IMR-90 (cell line): ENCODE results near the gene ZNF430. TPM values are rescaled to one million over a fixed set of nuclear protein-coding genes. Genes with fewer than 3 reads are reported as not detected.

Experiments used
- ATAC-seq: fragments of 200-7000 bp; cut with Tn5 transposase; 2 replicates; pipeline ENCODE4 v1.9.1; 2020; ENCODE audit warnings: low read depth, mild to moderate bottlenecking, moderate library complexity
- BruUV-seq: library from RNA; stranded (reverse); fragments of 400-500 nt; replicated peaks from 2 replicates; lab custom pipeline; 2021; lab: Mats Ljungman, UMichigan
- CTCF ChIA-PET: fragments of 300-600 bp; formaldehyde crosslinking; extraction: SDS; loops from one replicate; lab custom pipeline; 2021; ENCODE audit warnings: antibody characterized with exemption; lab: Yijun Ruan, JAX
- POLR2A ChIA-PET: fragments of 300-600 bp; sonication (Branson Sonifier 250); formaldehyde crosslinking; loops from one replicate; lab custom pipeline; 2022; ENCODE audit warnings: antibody characterized with exemption; ENCODE audit not compliant: unreplicated experiment; lab: Charles Lee
- DNase-seq: peaks from one replicate; pipeline ENCODE4 v3.0.0; 2013
- H2AFZ ChIP-seq: replicated peaks from 2 replicates; pipeline ENCODE3; 2013; ENCODE audit warnings: low read length, mild to moderate bottlenecking; ENCODE audit not compliant: poor library complexity
- H2AK5ac ChIP-seq: 2 replicates; pipeline ENCODE4 v1.6.1; 2013; ENCODE audit warnings: low read depth, low read length, inconsistent platforms
- H2AK9ac ChIP-seq: replicated peaks from 2 replicates; pipeline ENCODE3; 2013; ENCODE audit warnings: mild to moderate bottlenecking, low read depth, low read length, moderate library complexity; ENCODE audit not compliant: poor library complexity
- H2BK120ac ChIP-seq: 2 replicates; pipeline ENCODE4 v1.6.1; 2013; ENCODE audit warnings: low read depth, low read length, inconsistent platforms
- H2BK15ac ChIP-seq: 3 replicates; pipeline ENCODE4 v1.6.1; 2013; ENCODE audit warnings: low read depth, low read length, inconsistent platforms
- H2BK20ac ChIP-seq: 2 replicates; pipeline ENCODE4 v1.6.1; 2013; ENCODE audit warnings: low read depth, mild to moderate bottlenecking, inconsistent platforms, low read length, moderate library complexity
- H2BK5ac ChIP-seq: 2 replicates; pipeline ENCODE4 v1.6.1; 2013; ENCODE audit warnings: mild to moderate bottlenecking, low read depth, low read length, inconsistent platforms; ENCODE audit not compliant: poor library complexity, severe bottlenecking
- H3K14ac ChIP-seq: replicated peaks from 2 replicates; pipeline ENCODE4 v1.6.1; 2013; ENCODE audit warnings: low read depth, low read length, inconsistent platforms
- H3K18ac ChIP-seq: 2 replicates; pipeline ENCODE4 v1.6.1; 2013; ENCODE audit warnings: low read depth, low read length, control low read depth
- H3K23ac ChIP-seq: 2 replicates; pipeline ENCODE4 v1.6.1; 2013; ENCODE audit warnings: low read depth, low read length, inconsistent platforms
- H3K27ac ChIP-seq: 2 replicates; pipeline ENCODE4 v1.5.1; 2013; ENCODE audit warnings: mild to moderate bottlenecking, control low read depth, low read length; ENCODE audit not compliant: insufficient read depth
- H3K27me3 ChIP-seq: 2 replicates; pipeline ENCODE4 v1.6.1; 2013; ENCODE audit warnings: low read length; ENCODE audit not compliant: control insufficient read depth, insufficient read depth
- H3K36me3 ChIP-seq: 2 replicates; pipeline ENCODE4 v1.6.1; 2013; ENCODE audit warnings: low read length, mixed read lengths; ENCODE audit not compliant: control insufficient read depth, insufficient read depth
- H3K4ac ChIP-seq: 2 replicates; pipeline ENCODE4 v1.6.1; 2013; ENCODE audit warnings: low read depth, low read length, inconsistent platforms
- H3K4me1 ChIP-seq: 2 replicates; pipeline ENCODE4 v1.6.1; 2013; ENCODE audit warnings: low read length, mixed read lengths; ENCODE audit not compliant: control insufficient read depth, insufficient read depth
- H3K4me2 ChIP-seq: 2 replicates; pipeline ENCODE4 v1.6.1; 2013; ENCODE audit warnings: low read depth, mild to moderate bottlenecking, control low read depth, low read length, moderate library complexity
- H3K4me3 ChIP-seq: 2 replicates; pipeline ENCODE4 v1.5.1; 2013; ENCODE audit warnings: low read depth, mild to moderate bottlenecking, control low read depth, low read length, moderate library complexity; ENCODE audit not compliant: insufficient read depth
- H3K56ac ChIP-seq: 2 replicates; pipeline ENCODE4 v1.6.1; 2013; ENCODE audit warnings: low read length, inconsistent platforms; ENCODE audit not compliant: insufficient read depth; ENCODE audit errors: extremely low read depth
- H3K79me1 ChIP-seq, 2 experiments: 2 replicates each; pipeline ENCODE4 v1.6.1; 2013; ENCODE audit warnings: low read length in 2 of 2, inconsistent platforms in 1 of 2, low read depth in 1 of 2
- H3K9ac ChIP-seq: 2 replicates; pipeline ENCODE4 v1.6.1; 2013; ENCODE audit warnings: low read depth, low read length, control low read depth
- H3K9me1 ChIP-seq: 2 replicates; pipeline ENCODE4 v1.6.1; 2013; ENCODE audit warnings: low read length, inconsistent platforms; ENCODE audit not compliant: insufficient read depth
- H3K9me3 ChIP-seq: 2 replicates; pipeline ENCODE4 v1.6.1; 2013; ENCODE audit warnings: low read length; ENCODE audit not compliant: control insufficient read depth, insufficient read depth
- H4K20me1 ChIP-seq: 2 replicates; pipeline ENCODE4 v1.6.1; 2013; ENCODE audit warnings: low read length, inconsistent platforms; ENCODE audit not compliant: insufficient read depth
- H4K5ac ChIP-seq: 2 replicates; pipeline ENCODE4 v1.6.1; 2013; ENCODE audit warnings: mild to moderate bottlenecking, low read depth, low read length, control low read depth
- H4K8ac ChIP-seq, 2 experiments: 2 replicates each; pipeline ENCODE4 v1.6.1; 2013; ENCODE audit warnings: low read depth in 2 of 2, low read length in 2 of 2, control low read depth in 1 of 2, inconsistent platforms in 1 of 2
- H4K91ac ChIP-seq: 2 replicates; pipeline ENCODE4 v1.6.1; 2013; ENCODE audit warnings: low read depth, low read length, inconsistent platforms; ENCODE audit not compliant: insufficient read depth
- CEBPB ChIP-seq: IDR thresholded peaks from 2 replicates; pipeline ENCODE4 v1.6.1; 2012; ENCODE audit warnings: low read depth, low read length, improper control_type of control experiment
- MAFK ChIP-seq: IDR thresholded peaks from 2 replicates; pipeline ENCODE4 v1.6.1; 2012; ENCODE audit warnings: low read depth, low read length, improper control_type of control experiment
- NFE2L2 ChIP-seq: fragments of 150-350 bp; IDR thresholded peaks from 2 replicates; pipeline ENCODE4 v1.6.1; 2016; ENCODE audit warnings: low read depth, mild to moderate bottlenecking, low read length
- WGBS, 2 experiments: methylation state at CpG; one replicate each; pipeline versions ENCODE4 v1.1.5 to v1.1.7; 2013; ENCODE audit warnings: missing lambda C conversion rate in 2 of 2; ENCODE audit not compliant: insufficient read length in 1 of 2; ENCODE audit errors: extremely low coverage in 2 of 2; 5-methylcytosine and 5-hydroxymethylcytosine counted together
- dilution Hi-C: fragments of 300-500 bp; cut with HindIII; formaldehyde crosslinking; loops from one replicate; pipeline ENCODE4 v1.14.3; 2018; ENCODE audit warnings: low sequenced_read_pairs; ENCODE audit not compliant: unreplicated experiment
- in situ Hi-C: fragments of 300-500 bp; cut with MboI; formaldehyde crosslinking; loops from 3 replicates; pipeline ENCODE4 v1.14.3; 2019; ENCODE audit warnings: low sequenced_read_pairs, inconsistent platforms, mixed read lengths
- intact Hi-C: fragments of 100-400 bp; cut with micrococcal nuclease; formaldehyde crosslinking; loops from 2 replicates; pipeline ENCODE4 v1.10.0; 2022
- polyA plus RNA-seq, 3 experiments: library from polyadenylated mRNA; depleted of rRNA; stranded (reverse); fragments of >200 nt; gene quantifications; 2 replicates each; pipeline ENCODE4 v1.2.3, GENCODE V29; 2012; ENCODE audit warnings: low replicate concordance in 1 of 3
- total RNA-seq: library from RNA; depleted of rRNA; stranded (reverse); fragments of >200 nt; gene quantifications from 2 replicates; pipeline ENCODE4 v1.2.3, GENCODE V29; 2012

The ZNF430 gene
- total and polyA plus RNA-seq, 2 of the 4 experiments (the other 2 are of a cell fraction), result 5.4 to 8.4 TPM

DNA sequence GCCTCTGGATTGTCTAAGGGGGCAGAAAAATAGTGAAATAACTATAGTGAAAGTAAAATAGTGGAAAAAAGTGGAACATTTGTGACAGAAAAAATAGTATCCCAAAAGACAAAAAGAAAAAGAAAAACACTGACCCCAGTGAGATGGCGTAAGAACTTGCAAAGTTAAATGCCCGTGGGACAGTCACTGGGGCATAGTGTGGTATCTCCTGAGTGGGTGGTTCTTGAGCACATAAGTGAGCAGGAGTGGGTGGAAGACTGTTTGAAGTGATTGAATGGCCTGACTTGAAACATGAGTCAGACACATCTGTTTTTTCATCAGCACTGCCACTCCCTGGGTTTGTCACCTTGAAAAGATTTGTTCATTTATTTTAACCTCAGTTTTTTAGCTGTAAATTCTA is 2.5 kb downstream of the ZNF430 start:
- no peak overlapping the region for H4K8ac ChIP-seq
- no peak overlapping the region for H2AK9ac ChIP-seq
- no peak overlapping the region for H2AK5ac ChIP-seq
- no peaks in the 10 kb centered on the region for H3K9me3 ChIP-seq
- dilution Hi-C loops (no loop called here), in situ Hi-C loops (no loop called here), intact Hi-C loops (loop anchor here (5.0 to 10.0 kb wide), 2 partner anchors 101 to 122 kb away; partner anchors contain the start of genes ZNF431 and ZNF85)
- no peak overlapping the region for H2BK20ac ChIP-seq
- no TSS peak for BruUV-seq
- H4K5ac ChIP-seq, result no peak overlapping the region
- peak overlapping the region; percentile 3; the same call in 1 of the 2 replicates for H3K4me2 ChIP-seq
- POLR2A ChIA-PET, result interaction anchor here (0.7 kb wide), 1 partner anchor 28 kb away, joined by 4 read pairs; no protein-coding TSS in a partner anchor
- no peak overlapping the region for H3K56ac ChIP-seq
- no peaks in the 10 kb centered on the region for H4K20me1 ChIP-seq
- H3K9me1 ChIP-seq, result no peaks in the 10 kb centered on the region
- H2BK15ac ChIP-seq, result no peak overlapping the region
- no peak overlapping the region for H3K27ac ChIP-seq
- no peak overlapping the region for H3K18ac ChIP-seq
- DNase-seq (peak; percentile 66), ATAC-seq (no peak)
- no peak overlapping the region for H3K4ac ChIP-seq
- H3K14ac ChIP-seq, result no peak overlapping the region
- CTCF ChIA-PET, result no interaction called here
- no peak overlapping the region for H3K4me3 ChIP-seq
- no peak overlapping the region for H2AFZ ChIP-seq
- peaks cover 5% of the 10 kb centered on the region; the same call in 1 of the 2 replicates for H3K4me1 ChIP-seq
- H3K9ac ChIP-seq, result no peak overlapping the region
- H3K23ac ChIP-seq, result no peak overlapping the region
- TF ChIP-seq CEBPB, result peak; percentile 41; the same call in 1 of the 2 replicates
- TF ChIP-seq NFE2L2, result no peak
- TF ChIP-seq MAFK, result no peak
- no CpG with 5 or more reads among the region's 2 CpGs for WGBS, 2 experiments
- peaks cover 18 to 20% of the 10 kb centered on the region in 2 experiments; a peak in 3 of 4 replicates for H3K79me1 ChIP-seq
- H3K27me3 ChIP-seq, result no peaks in the 10 kb centered on the region
- peaks cover 12% of the 10 kb centered on the region for H3K36me3 ChIP-seq
- no peak overlapping the region for H4K91ac ChIP-seq
- H2BK5ac ChIP-seq, result no peak overlapping the region
- no peak overlapping the region for H2BK120ac ChIP-seq
